ENCODE data around the gene SRD5A3. TPM values are rescaled to one million over a fixed set of nuclear protein-coding genes. Genes with fewer than 3 reads are reported as not detected.

SRD5A3 gene
- total and polyA plus RNA-seq, 2 donors (not counting 3 experiments of a cell fraction or from before 2014, with no cell fraction given): 23.6 to 24.3 TPM

- intact Hi-C loops (cut with micrococcal nuclease): no loop called here
- Histone ChIP-seq H3K27me3 (ENCODE audit: control insufficient read depth in 2 of 2, insufficient read depth in 2 of 2, low read length in 2 of 2) (no peaks in the 10 kb centered on the region), H3K27ac (ENCODE audit: insufficient read depth, low read depth, low read length) (no peak overlapping the region), H3K9me1 (replicated peaks; ENCODE audit: control insufficient read depth, extremely low read depth, insufficient read depth, low read length) (no peaks in the 10 kb centered on the region), H3K4me1 (ENCODE audit: control insufficient read depth, extremely low read depth, insufficient read depth, low read length) (peaks cover 5% of the 10 kb centered on the region), H3K4me3 (replicated peaks in 1 of 3; ENCODE audit: insufficient read depth in 1 of 3, low read depth in 1 of 3, low read length in 3 of 3) (no peak overlapping the region), H3K36me3 (ENCODE audit: control insufficient read depth in 2 of 2, extremely low read depth in 1 of 2, insufficient read depth in 2 of 2, low read length in 2 of 2) (no peaks in the 10 kb centered on the region), H4K20me1 (replicated peaks; ENCODE audit: control insufficient read depth, extremely low read depth, insufficient read depth, low read length) (no peaks in the 10 kb centered on the region), H2AFZ (ENCODE audit: low read depth, low read length) (no peak overlapping the region), H3K4me2 (ENCODE audit: insufficient read depth, low read length) (no peak overlapping the region), H3K79me2 (ENCODE audit: control insufficient read depth, insufficient read depth, low read length) (no peaks in the 10 kb centered on the region), H3K9me3 (replicated peaks; ENCODE audit: control insufficient read depth, insufficient read depth, low read length) (no peaks in the 10 kb centered on the region), H3K9ac (replicated peaks; ENCODE audit: extremely low read depth, insufficient read depth, low read length) (no peak overlapping the region)
- no TSS peak for BruUV-seq (replicated peaks)
- ChIA-PET POLR2A (no interaction called here), CTCF (interaction anchor here (1.5 kb wide), 1 partner anchor 23 kb away, joined by 3 read pairs; no protein-coding TSS in a partner anchor)
- no peak for DNase-seq (ENCODE audit: low read depth, low spot score)
- no peak for FAIRE-seq
- TF ChIP-seq JUN (IDR thresholded peaks at IDR 0.05; ENCODE audit: borderline replicate concordance, insufficient read depth, insufficient read length, low read depth): no peak
- TF ChIP-seq MAX (IDR thresholded peaks at IDR 0.05; ENCODE audit: insufficient read depth, insufficient read length): no peak
- no peak for TF ChIP-seq GATA2 (IDR thresholded peaks at IDR 0.05; ENCODE audit: insufficient read depth, insufficient read length, low read depth, low read length)
- TF ChIP-seq MYC (IDR thresholded peaks at IDR 0.05; ENCODE audit: low read depth, low read length): no peak
- TF ChIP-seq EZH2 (IDR thresholded peaks at IDR 0.05; ENCODE audit: borderline replicate concordance, low read depth, low read length, severe bottlenecking): no peak
- no peak for TF ChIP-seq POLR2AphosphoS5 (IDR thresholded peaks at IDR 0.05; ENCODE audit: insufficient read depth, low read depth, low read length)
- TF ChIP-seq FOS (IDR thresholded peaks at IDR 0.05; ENCODE audit: borderline replicate concordance, insufficient read depth, low read length): no peak
- TF ChIP-seq POLR2A (IDR thresholded peaks at IDR 0.05; ENCODE audit: low read depth, low read length): no peak
- no peak for TF ChIP-seq CTCF (IDR thresholded peaks at IDR 0.05; ENCODE audit: extremely low read depth in 1 of 2, insufficient read depth in 1 of 2, low read depth in 1 of 2, low read length in 2 of 2)
- dilution Hi-C loops (cut with MboI; ENCODE audit: extremely low pct_ligation_motif_present, low sequenced_read_pairs): no loop called here
These were observed 23.9 kb downstream of the SRD5A3 start for GRCh38 chr4:55369968-55370367.
